Suprapubic skin (tissue), 4 donors: ENCODE measurements around the gene TSHZ2.

ENCODE experiments used
- CTCF ChIP-seq, 2 donors: fragments of 200-600 bp in 1 of 2; fragments of 450-650 bp in 1 of 2; sonication (generic) in 1 of 2; IDR thresholded peaks; one replicate each; pipeline ENCODE4 v1.5.1; 2016 to 2019; ENCODE audit warnings: antibody characterized with exemption in 2 of 2, mild to moderate bottlenecking in 1 of 2, moderate library complexity in 1 of 2
- EP300 ChIP-seq: sonication (generic); formaldehyde crosslinking; IDR thresholded peaks from one replicate; pipeline ENCODE4 v1.6.1; 2017; ENCODE audit warnings: antibody characterized with exemption
- POLR2A ChIP-seq, 2 donors: fragments of 450-650 bp; IDR thresholded peaks; one replicate each; pipeline ENCODE4 v1.6.1; 2017; ENCODE audit warnings: antibody characterized with exemption in 2 of 2, mild to moderate bottlenecking in 2 of 2, moderate library complexity in 2 of 2
- POLR2AphosphoS5 ChIP-seq, 3 donors: sonication (generic); formaldehyde crosslinking; IDR thresholded peaks; one replicate each; pipeline ENCODE4 v1.6.1; 2017; ENCODE audit warnings: antibody characterized with exemption in 3 of 3

DNA sequence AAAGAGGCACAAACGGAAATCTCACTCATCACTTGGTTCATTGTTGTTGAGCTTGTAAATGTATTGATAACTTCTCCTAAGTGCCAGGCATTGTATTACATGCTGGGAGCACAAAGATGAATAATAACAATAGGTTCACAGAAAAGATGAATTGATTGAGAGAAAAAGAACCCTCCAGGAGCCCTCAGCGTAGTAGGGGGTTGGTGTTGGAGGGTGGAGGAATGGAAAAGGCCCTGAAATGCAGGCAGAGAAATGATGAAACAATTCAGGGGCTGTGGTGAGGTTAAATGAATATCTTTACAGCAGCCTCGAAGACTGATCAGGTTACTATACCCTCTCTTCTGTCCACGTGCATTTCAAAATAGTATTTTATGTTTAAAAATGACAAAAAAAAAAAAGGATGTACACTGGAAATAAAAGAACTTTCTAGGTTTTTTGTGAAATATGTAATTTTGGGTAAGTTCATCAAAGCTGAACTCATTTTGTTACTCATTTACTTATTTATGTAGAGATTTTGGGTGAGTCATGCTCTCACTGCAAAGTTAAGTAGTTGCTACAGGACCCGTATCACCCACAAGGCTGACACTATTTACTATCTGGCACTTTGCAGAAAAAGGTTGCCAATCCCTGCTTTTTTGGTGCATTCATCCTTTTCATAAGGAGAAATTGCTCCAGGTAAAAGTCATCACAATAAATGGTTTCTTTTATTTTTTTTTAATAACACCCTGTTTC, 344.2 kb downstream of the TSHZ2 start:
- TF ChIP-seq CTCF (IDR thresholded peaks at IDR 0.05) (no peak), POLR2A (IDR thresholded peaks at IDR 0.05) (no peak), EP300 (no peak), POLR2AphosphoS5 (IDR thresholded peaks at IDR 0.05) (no peak)
